ENCODE measurements around the gene ICAM2. TPM values are rescaled to one million over a fixed set of nuclear protein-coding genes. Genes with fewer than 3 reads are reported as not detected.
A peak's percentile ranks its signal among the peaks of the same experiment; 100 is the strongest.
"Not testable (repeated sequence)": the region's sequence is repeated elsewhere in the genome, so short reads cannot be mapped to it uniquely, and the experiment has no call there.

Gene ICAM2
- total RNA-seq, 4 donors from 2014 or later: 2.1 to 25.6 (median 9.7) TPM

DNA sequence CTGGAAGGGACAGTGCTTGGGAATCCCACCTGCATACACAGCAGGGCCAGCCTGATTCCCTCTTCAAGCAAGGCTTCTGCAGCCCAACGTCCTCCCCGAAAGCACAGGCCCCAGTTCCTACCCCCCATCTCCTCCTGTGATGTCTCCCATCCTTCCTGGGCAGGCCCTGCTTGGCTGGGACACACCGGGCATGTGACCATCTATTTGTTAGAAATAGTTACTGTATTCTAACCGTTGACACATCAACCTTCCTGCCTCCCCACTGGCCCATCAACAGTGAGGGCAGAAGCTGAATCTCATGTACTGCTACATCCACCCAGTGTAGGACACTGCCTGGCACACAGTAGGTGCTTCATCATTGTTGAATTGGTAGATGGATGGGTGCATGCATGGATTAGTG is 11.6 kb downstream of the ICAM2 start:
- DNase-seq: peak in 2 of 3 donors; percentile 8 to 38
- TF ChIP-seq, protein P1, sequence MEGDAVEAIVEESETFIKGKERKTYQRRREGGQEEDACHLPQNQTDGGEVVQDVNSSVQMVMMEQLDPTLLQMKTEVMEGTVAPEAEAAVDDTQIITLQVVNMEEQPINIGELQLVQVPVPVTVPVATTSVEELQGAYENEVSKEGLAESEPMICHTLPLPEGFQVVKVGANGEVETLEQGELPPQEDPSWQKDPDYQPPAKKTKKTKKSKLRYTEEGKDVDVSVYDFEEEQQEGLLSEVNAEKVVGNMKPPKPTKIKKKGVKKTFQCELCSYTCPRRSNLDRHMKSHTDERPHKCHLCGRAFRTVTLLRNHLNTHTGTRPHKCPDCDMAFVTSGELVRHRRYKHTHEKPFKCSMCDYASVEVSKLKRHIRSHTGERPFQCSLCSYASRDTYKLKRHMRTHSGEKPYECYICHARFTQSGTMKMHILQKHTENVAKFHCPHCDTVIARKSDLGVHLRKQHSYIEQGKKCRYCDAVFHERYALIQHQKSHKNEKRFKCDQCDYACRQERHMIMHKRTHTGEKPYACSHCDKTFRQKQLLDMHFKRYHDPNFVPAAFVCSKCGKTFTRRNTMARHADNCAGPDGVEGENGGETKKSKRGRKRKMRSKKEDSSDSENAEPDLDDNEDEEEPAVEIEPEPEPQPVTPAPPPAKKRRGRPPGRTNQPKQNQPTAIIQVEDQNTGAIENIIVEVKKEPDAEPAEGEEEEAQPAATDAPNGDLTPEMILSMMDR (IDR thresholded peaks at IDR 0.05): no peak
- no peak for TF ChIP-seq POLR2A (IDR thresholded peaks at IDR 0.05)
- H3K27ac ChIP-seq: peak overlapping the region in 1 of 4 donors; percentile 27
- peaks cover 0 to 24% (median 3%) of the 10 kb centered on the region in 4 donors for H3K4me1 ChIP-seq
- H3K27me3 ChIP-seq: no peaks in the 10 kb centered on the region
- H3K4me3 ChIP-seq: no peak overlapping the region
- no peaks in the 10 kb centered on the region for H3K36me3 ChIP-seq
- H3K9me3 ChIP-seq: no peaks in the 10 kb centered on the region

DNA sequence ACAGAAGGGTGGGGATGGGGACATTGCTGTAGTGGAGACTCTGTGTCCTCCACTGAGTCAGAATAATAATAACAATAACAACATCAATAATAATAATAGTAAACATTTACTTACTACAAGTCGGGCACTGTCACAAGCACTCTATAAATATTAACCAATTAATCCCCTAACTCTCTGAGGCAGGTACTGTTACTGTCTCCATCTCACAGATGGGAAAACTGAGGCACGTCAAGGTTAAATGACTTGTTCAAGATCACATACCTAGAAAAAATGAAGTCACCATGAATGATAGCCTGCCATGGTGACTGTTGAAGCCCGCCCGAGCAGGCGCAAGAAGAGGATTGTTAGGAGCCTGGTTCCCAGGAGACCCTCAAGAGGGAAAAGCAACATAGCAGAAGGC is 12.1 kb downstream of the ICAM2 start:
- no peak for TF ChIP-seq POLR2A (IDR thresholded peaks at IDR 0.05)
- Histone ChIP-seq H3K27ac (no peak overlapping the region), H3K36me3 (no peaks in the 10 kb centered on the region), H3K9me3 (no peaks in the 10 kb centered on the region), H3K4me3 (no peak overlapping the region), H3K27me3 (no peaks in the 10 kb centered on the region), H3K4me1 (peaks cover 0 to 24% (median 3%) of the 10 kb centered on the region in 4 donors)
- peak in 1 of 3 donors; percentile 5 for DNase-seq

DNA sequence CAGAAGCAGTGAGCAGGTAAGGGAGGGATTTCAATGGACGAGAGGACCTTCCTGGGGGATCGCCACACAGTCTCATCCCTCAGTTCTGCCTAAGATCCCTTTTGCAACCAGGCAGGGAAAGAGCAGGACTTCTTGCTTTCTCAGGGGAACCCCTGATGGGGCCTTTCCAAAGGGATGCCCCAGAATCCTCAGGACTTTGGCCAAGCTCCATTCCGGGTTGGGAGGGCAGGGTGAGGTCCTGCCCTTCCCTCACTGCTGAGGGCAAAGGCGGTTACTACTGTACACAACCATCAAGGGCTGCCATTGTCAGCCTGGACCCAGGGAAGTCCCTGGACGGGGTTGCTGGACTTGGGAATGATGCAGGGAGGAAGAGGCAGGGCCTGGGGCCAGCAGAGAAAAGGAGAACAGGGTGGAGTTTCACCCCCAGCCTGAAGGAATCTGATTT is 12.6 kb downstream of the ICAM2 start:
- Histone ChIP-seq H3K9me3 (no peaks in the 10 kb centered on the region), H3K27ac (peak overlapping the region in 2 of 4 donors; percentile 28 to 39), H3K27me3 (no peaks in the 10 kb centered on the region), H3K36me3 (no peaks in the 10 kb centered on the region), H3K4me3 (no peak overlapping the region), H3K4me1 (peaks cover 0 to 24% (median 3%) of the 10 kb centered on the region in 4 donors)
- peak in 1 of 3 donors; percentile 42 for DNase-seq
- TF ChIP-seq POLR2A (IDR thresholded peaks at IDR 0.05): no peak
- TF ChIP-seq, protein P1 (IDR thresholded peaks at IDR 0.05): no peak

DNA sequence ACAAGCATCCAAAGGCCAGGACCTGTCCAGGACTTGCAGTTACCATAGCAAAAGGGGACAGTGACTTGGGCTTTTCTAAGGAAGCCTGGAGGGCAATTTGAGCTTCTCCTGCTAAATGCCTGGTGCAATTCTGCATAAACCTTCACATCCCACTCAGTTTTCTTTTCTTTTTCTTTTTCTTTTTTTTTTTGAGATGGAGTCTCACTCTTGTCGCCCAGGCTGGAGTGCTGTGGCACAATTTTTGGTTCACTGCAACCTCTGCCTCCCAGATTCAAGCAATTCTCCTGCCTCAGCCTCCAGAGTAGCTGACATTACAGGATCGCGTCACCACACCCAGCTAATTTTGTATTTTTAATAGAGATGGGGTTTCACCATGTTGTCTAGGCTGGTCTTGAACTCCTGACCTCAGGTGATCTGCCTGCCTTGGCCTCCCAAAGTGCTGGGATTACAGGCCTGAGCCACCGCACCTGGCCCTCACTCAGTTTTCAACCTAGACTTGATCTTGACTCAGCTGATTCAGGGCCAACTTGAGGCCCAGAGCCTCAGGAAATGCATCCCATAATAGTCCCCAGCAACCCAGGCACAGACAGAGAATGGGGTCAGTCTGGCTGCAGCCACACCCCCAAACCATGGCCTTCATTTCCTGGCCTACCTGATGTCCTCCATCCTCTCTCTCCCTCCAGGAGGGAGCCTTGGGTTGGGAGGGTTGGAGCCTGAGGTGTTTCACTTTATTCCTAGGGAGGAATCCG is 13.2 kb downstream of the ICAM2 start:
- H3K9me3 ChIP-seq, H3K36me3 ChIP-seq, H3K27me3 ChIP-seq, H3K4me3 ChIP-seq: not testable (repeated sequence)
- H3K27ac ChIP-seq: peak overlapping the region in 2 of 4 donors; percentile 28 to 39
- peaks cover 0 to 24% (median 3%) of the 10 kb centered on the region in 4 donors for H3K4me1 ChIP-seq
- peak in 1 of 3 donors; percentile 34 for DNase-seq

DNA sequence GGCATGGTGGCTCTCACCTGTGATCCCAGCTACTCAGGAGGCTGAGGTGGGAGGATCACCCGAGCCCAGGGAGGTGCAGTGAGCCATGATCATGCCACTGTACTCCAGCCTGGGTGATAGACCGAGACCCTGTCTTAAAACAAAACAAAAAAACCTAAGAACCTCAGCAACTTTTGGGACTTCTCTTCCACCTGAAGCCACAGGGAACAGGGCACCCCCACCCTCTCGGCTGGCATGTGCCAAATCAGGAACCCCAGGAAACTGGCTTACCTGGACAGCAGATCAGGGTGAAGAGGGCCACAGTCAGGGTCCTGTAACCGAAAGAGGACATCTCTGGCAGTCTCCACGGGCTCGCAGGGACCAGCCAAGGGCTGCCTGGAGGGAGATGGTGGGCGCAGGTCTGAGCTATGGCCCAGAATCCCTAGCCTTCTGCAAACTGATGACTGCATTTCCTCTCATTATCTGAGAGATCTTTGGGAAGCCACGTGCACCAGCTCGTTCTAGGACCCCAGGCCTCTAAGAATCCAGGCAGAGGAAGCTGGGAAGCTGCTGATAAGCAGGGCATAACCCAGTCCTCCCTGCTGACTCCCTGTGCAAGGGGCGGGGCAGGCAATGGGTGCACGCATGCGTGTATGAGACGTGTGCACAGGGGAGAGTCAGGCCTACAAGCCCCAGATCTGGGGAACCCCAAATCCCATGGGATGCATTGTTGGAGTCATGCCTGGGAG is 13.9 kb downstream of the ICAM2 start:
- H3K36me3 ChIP-seq: no peaks in the 10 kb centered on the region
- H3K27me3 ChIP-seq: no peaks in the 10 kb centered on the region
- no peak for TF ChIP-seq POLR2A (IDR thresholded peaks at IDR 0.05)
- TF ChIP-seq, protein P1 (IDR thresholded peaks at IDR 0.05): no peak
- no peaks in the 10 kb centered on the region for H3K9me3 ChIP-seq
- H3K4me1 ChIP-seq: peaks cover 0 to 24% (median 3%) of the 10 kb centered on the region in 4 donors
- DNase-seq: peak in 1 of 3 donors; percentile 51
- H3K4me3 ChIP-seq: no peak overlapping the region
- H3K27ac ChIP-seq: peak overlapping the region in 1 of 4 donors; percentile 44

DNA sequence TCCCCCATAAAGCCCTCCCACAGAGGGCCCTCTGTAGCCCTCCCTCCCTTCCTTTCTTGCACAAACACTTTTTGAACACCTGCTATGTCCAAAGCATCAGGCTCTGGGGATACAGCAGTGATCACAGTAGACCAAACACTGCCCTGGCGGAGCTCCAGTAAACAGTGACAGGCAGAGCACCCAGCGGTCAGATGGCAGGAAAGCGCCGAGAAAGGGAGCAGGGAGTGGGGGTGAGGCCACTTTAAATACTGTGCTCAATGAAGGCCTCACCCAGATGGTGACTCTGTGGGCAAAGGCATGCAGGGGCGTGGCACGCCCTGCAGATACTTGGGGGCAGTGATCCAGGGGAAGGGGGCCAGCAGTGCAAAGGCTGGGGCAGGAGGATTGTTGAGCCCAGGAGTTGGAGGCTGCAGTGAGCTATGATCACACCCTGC is 14.7 kb downstream of the ICAM2 start:
- H3K4me1 ChIP-seq: peaks cover 0 to 24% (median 3%) of the 10 kb centered on the region in 4 donors
- peak in 1 of 3 donors; percentile 50 for DNase-seq
- H3K4me3 ChIP-seq: no peak overlapping the region
- H3K27me3 ChIP-seq: no peaks in the 10 kb centered on the region
- TF ChIP-seq POLR2A (IDR thresholded peaks at IDR 0.05): no peak
- TF ChIP-seq, protein P1 (IDR thresholded peaks at IDR 0.05): no peak
- no peaks in the 10 kb centered on the region for H3K9me3 ChIP-seq
- H3K27ac ChIP-seq: peak overlapping the region in 2 of 4 donors; percentile 30 to 44
- no peaks in the 10 kb centered on the region for H3K36me3 ChIP-seq

Measured in Peyer's patch (tissue), 4 donors.